Endothelial cell (in vitro differentiated cells): ENCODE measurements around the gene CLASP2. TPM values are rescaled to one million over a fixed set of nuclear protein-coding genes. Genes with fewer than 3 reads are reported as not detected.
"Not testable (repeated sequence)": the region's sequence is repeated elsewhere in the genome, so short reads cannot be mapped to it uniquely, and the experiment has no call there.

Source experiments
- DNase-seq: peaks from one replicate; pipeline ENCODE4 v3.0.0; 2021; ENCODE audit warnings: low spot score
- H3K27ac Mint-ChIP-seq: one replicate; pipeline ENCODE4 v1.8.0; 2021; ENCODE audit warnings: mixed read lengths, inconsistent platforms; ENCODE audit not compliant: unreplicated experiment
- H3K27me3 Mint-ChIP-seq: one replicate; pipeline ENCODE4 v1.8.0; 2021; ENCODE audit warnings: mild to moderate bottlenecking, moderate library complexity, mixed read lengths, inconsistent platforms; ENCODE audit not compliant: unreplicated experiment
- H3K36me3 Mint-ChIP-seq: one replicate; pipeline ENCODE4 v1.8.0; 2021; ENCODE audit warnings: mild to moderate bottlenecking, low read depth, mixed read lengths, inconsistent platforms; ENCODE audit not compliant: unreplicated experiment
- H3K4me1 Mint-ChIP-seq: one replicate; pipeline ENCODE4 v1.8.0; 2021; ENCODE audit warnings: mild to moderate bottlenecking, mixed read lengths, inconsistent platforms; ENCODE audit not compliant: unreplicated experiment
- H3K4me3 Mint-ChIP-seq: one replicate; pipeline ENCODE4 v1.8.0; 2021; ENCODE audit warnings: mild to moderate bottlenecking, mixed read lengths, inconsistent platforms; ENCODE audit not compliant: unreplicated experiment
- H3K9me3 Mint-ChIP-seq: one replicate; pipeline ENCODE4 v1.8.0; 2021; ENCODE audit warnings: mixed read lengths, inconsistent platforms; ENCODE audit not compliant: unreplicated experiment
- CTCF ChIP-seq: fragments of 200-600 bp; sonication (generic); IDR thresholded peaks from one replicate; pipeline ENCODE4 v1.5.0; 2021; ENCODE audit warnings: antibody characterized with exemption; ENCODE audit not compliant: unreplicated experiment
- total RNA-seq: library from RNA; stranded (reverse); fragmentation: NEBNext Ultra II Directional; extraction: Animal tissue kit (Norgen Biotek cat#: 25700); gene quantifications from one replicate; pipeline ENCODE4 v1.2.1, GENCODE V29; 2021; ENCODE audit not compliant: unreplicated experiment

The CLASP2 gene
- total RNA-seq, 1 donor from 2014 or later, result 42.0 TPM

GRCh38 chr3:33456756-33457155 lies 261.3 kb downstream of the CLASP2 start:
- DNase-seq, result no peak
- Mint-ChIP-seq H3K4me1 (no peaks in the 10 kb centered on the region), H3K27me3 (peaks cover 4% of the 10 kb centered on the region), H3K36me3 (peaks cover 36% of the 10 kb centered on the region), H3K27ac (no peak overlapping the region), H3K4me3 (no peak overlapping the region), H3K9me3 (peaks cover 19% of the 10 kb centered on the region)
- TF ChIP-seq CTCF, result no peak

GRCh38 chr3:33453331-33453761 lies 264.7 kb downstream of the CLASP2 start:
- Mint-ChIP-seq H3K9me3 (peaks cover 7% of the 10 kb centered on the region), H3K4me1 (peaks cover under 1% of the 10 kb centered on the region), H3K27me3 (peaks cover 4% of the 10 kb centered on the region), H3K27ac (no peak overlapping the region), H3K4me3 (no peak overlapping the region), H3K36me3 (peaks cover 34% of the 10 kb centered on the region)
- TF ChIP-seq CTCF, result no peak
- DNase-seq, result no peak

GRCh38 chr3:33451994-33452393 lies 266.1 kb downstream of the CLASP2 start:
- peaks cover 13% of the 10 kb centered on the region for H3K4me1 Mint-ChIP-seq
- H3K9me3 Mint-ChIP-seq, H3K27me3 Mint-ChIP-seq, H3K4me3 Mint-ChIP-seq, DNase-seq, H3K27ac Mint-ChIP-seq: not testable (repeated sequence)
- peaks cover 28% of the 10 kb centered on the region for H3K36me3 Mint-ChIP-seq

GRCh38 chr3:33447958-33448357 lies 270.1 kb downstream of the CLASP2 start:
- no peak for DNase-seq
- H3K27ac Mint-ChIP-seq, result no peak overlapping the region
- H3K4me1 Mint-ChIP-seq, result peaks cover 19% of the 10 kb centered on the region

GRCh38 chr3:33447256-33447625 lies 270.8 kb downstream of the CLASP2 start:
- peak; percentile 18 for DNase-seq
- not testable (repeated sequence) for H3K27ac Mint-ChIP-seq, H3K27me3 Mint-ChIP-seq, H3K9me3 Mint-ChIP-seq
- peaks cover 10% of the 10 kb centered on the region for H3K36me3 Mint-ChIP-seq
- peaks cover 19% of the 10 kb centered on the region for H3K4me1 Mint-ChIP-seq
- peak overlapping the region; percentile 94 for H3K4me3 Mint-ChIP-seq

More at GRCh38 chr3:33447958-33448357, 270.1 kb downstream of the CLASP2 start:
- peak overlapping the region; percentile 94 for H3K4me3 Mint-ChIP-seq
- no peaks in the 10 kb centered on the region for H3K9me3 Mint-ChIP-seq
- peaks cover 1% of the 10 kb centered on the region for H3K27me3 Mint-ChIP-seq
- no peak for TF ChIP-seq CTCF
- H3K36me3 Mint-ChIP-seq, result peaks cover 14% of the 10 kb centered on the region

Other genes starting within 250 kb of the CLASP2 start
- 218 TPM for gene PDCD6IP, start 80.4 kb upstream of the CLASP2 start, total RNA-seq